HepG2 (cell line): ENCODE data around the gene MITF. TPM values are rescaled to one million over a fixed set of nuclear protein-coding genes. Genes with fewer than 3 reads are reported as not detected.

Experiments
- ATAC-seq: fragments of 200-7000 bp; cut with Tn5 transposase; 3 replicates; pipeline ENCODE4 v1.9.1; 2020; ENCODE audit warnings: mild to moderate bottlenecking, moderate library complexity
- BruUV-seq: library from RNA; stranded (reverse); fragments of 400-500 nt; replicated peaks from 2 replicates; lab custom pipeline; 2021; lab: Mats Ljungman, UMichigan
- CTCF ChIA-PET: fragments of 300-600 bp; formaldehyde crosslinking; extraction: SDS; loops from one replicate; lab custom pipeline; 2021; ENCODE audit warnings: low total read pairs, inconsistent platforms, low intra/inter-chr PET ratio; lab: Yijun Ruan, JAX
- POLR2A ChIA-PET: fragments of 350-600 bp; sonication (Branson Sonifier 250); formaldehyde crosslinking; loops from one replicate; lab custom pipeline; 2020; ENCODE audit warnings: antibody characterized with exemption, inconsistent platforms; lab: Yijun Ruan, JAX
- DNase-seq: peaks from one replicate; pipeline ENCODE4 v3.0.0-alpha.2; 2015; ENCODE audit warnings: low spot score
- FAIRE-seq: peaks from 3 replicates; lab custom pipeline; 2011; peaks lifted over from hg19 to GRCh38; lab: Jason Lieb, UNC
- H2AFZ ChIP-seq: one replicate; pipeline ENCODE4 v1.6.1; 2011; ENCODE audit warnings: low read length, inconsistent platforms
- H3K27ac ChIP-seq: fragments of 300-600 bp; 3 replicates; pipeline ENCODE4 v1.8.0; 2011; ENCODE audit warnings: mixed run types, mild to moderate bottlenecking, mixed read lengths, low read length, inconsistent platforms; ENCODE audit not compliant: insufficient read depth; ENCODE audit errors: extremely low read length
- H3K27me3 ChIP-seq, 2 experiments: fragments of 200-600 bp in 1 of 2; 2 replicates in 1 of 2; 3 replicates in 1 of 2; pipeline versions ENCODE4 v1.6.0 to v1.8.0; 2011; ENCODE audit warnings: low read length in 2 of 2, mild to moderate bottlenecking in 2 of 2, moderate library complexity in 2 of 2, inconsistent platforms in 1 of 2; ENCODE audit not compliant: insufficient read depth in 2 of 2, control insufficient read depth in 1 of 2
- H3K36me3 ChIP-seq, 2 experiments: fragments of 200-600 bp in 1 of 2; replicated peaks in 1 of 2; 2 replicates in 1 of 2; 3 replicates in 1 of 2; pipeline versions ENCODE4 v1.5.1 to v1.8.0; 2011; ENCODE audit warnings: low read length in 2 of 2, inconsistent platforms in 1 of 2; ENCODE audit not compliant: insufficient read depth in 2 of 2, control insufficient read depth in 1 of 2
- H3K4me1 ChIP-seq: 2 replicates; pipeline ENCODE4 v1.5.1; 2012; ENCODE audit warnings: low read length, inconsistent platforms; ENCODE audit not compliant: insufficient read depth
- H3K4me2 ChIP-seq: 2 replicates; pipeline ENCODE4 v1.6.0; 2011; ENCODE audit warnings: low read depth, low read length, inconsistent platforms
- H3K4me3 ChIP-seq, 3 experiments: fragments of 200-600 bp in 1 of 3; sonication (generic), shearing (Covaris generic) in 1 of 3; replicated peaks in 1 of 3; 2 replicates each; pipeline ENCODE4 v1.5.1; 2011 to 2016; ENCODE audit warnings: low read length in 3 of 3, inconsistent platforms in 2 of 3, low read depth in 2 of 3, mild to moderate bottlenecking in 2 of 3, control low read depth in 1 of 3, mixed read lengths in 1 of 3; ENCODE audit not compliant: insufficient read depth in 1 of 3
- H3K79me2 ChIP-seq: one replicate; pipeline ENCODE4 v1.6.1; 2011; ENCODE audit warnings: low read length, inconsistent platforms; ENCODE audit not compliant: insufficient read depth
- H3K9ac ChIP-seq: 2 replicates; pipeline ENCODE4 v1.6.0; 2011; ENCODE audit warnings: mild to moderate bottlenecking, low read depth, low read length, inconsistent platforms; ENCODE audit not compliant: insufficient read depth
- H3K9me3 ChIP-seq: 2 replicates; pipeline ENCODE4 v1.5.1; 2012; ENCODE audit warnings: mild to moderate bottlenecking, low read length
- H4K20me1 ChIP-seq: 2 replicates; pipeline ENCODE4 v1.6.0; 2011; ENCODE audit warnings: inconsistent platforms, mild to moderate bottlenecking, low read length, moderate library complexity; ENCODE audit not compliant: insufficient read depth
- AGO1 ChIP-seq: fragments of 200-400 bp; formaldehyde crosslinking; IDR thresholded peaks from 2 replicates; pipeline ENCODE4 v1.6.1; 2017; ENCODE audit warnings: mild to moderate bottlenecking, low read depth, low read length, moderate library complexity; ENCODE audit not compliant: poor library complexity, severe bottlenecking
- ATM ChIP-seq: fragments of 450-650 bp; IDR thresholded peaks from 2 replicates; pipeline ENCODE4 v1.7.1; 2017; ENCODE audit warnings: mild to moderate bottlenecking, borderline replicate concordance
- BCL3 ChIP-seq: sonication (generic); formaldehyde crosslinking; IDR thresholded peaks from 2 replicates; pipeline ENCODE4 v1.5.1; 2020; ENCODE audit warnings: mild to moderate bottlenecking, missing genetic modification reagents, moderate library complexity
- FOXP1 ChIP-seq, 2 experiments: fragments of 450-650 bp in 1 of 2; IDR thresholded peaks; 2 replicates each; pipeline ENCODE4 v1.6.1; 2017 to 2018; ENCODE audit warnings: antibody characterized with exemption in 1 of 2
- HHEX ChIP-seq: IDR thresholded peaks from 2 replicates; pipeline ENCODE4 v1.6.1; 2016; ENCODE audit warnings: control low read depth
- HMGA1 ChIP-seq: sonication (generic); formaldehyde crosslinking; conservative IDR thresholded peaks from 2 replicates; pipeline ENCODE4 v1.4.0; 2020; ENCODE audit warnings: missing genetic modification reagents
- HNF4A ChIP-seq: sonication (generic); formaldehyde crosslinking; IDR thresholded peaks from 2 replicates; pipeline ENCODE4 v1.4.0; 2020; ENCODE audit warnings: missing genetic modification reagents
- MAF1 ChIP-seq: sonication (generic); formaldehyde crosslinking; IDR thresholded peaks from 2 replicates; pipeline ENCODE4 v1.5.0; 2020; ENCODE audit warnings: missing genetic modification reagents, borderline replicate concordance
- MIER3 ChIP-seq: IDR thresholded peaks from 2 replicates; pipeline ENCODE4 v1.6.1; 2016; ENCODE audit warnings: missing compliant biosample characterization, borderline replicate concordance
- PCBP2 ChIP-seq: fragments of 200-400 bp; formaldehyde crosslinking; optimal IDR thresholded peaks from 2 replicates; pipeline ENCODE3; 2018; ENCODE audit warnings: low read length, low read depth; ENCODE audit not compliant: poor library complexity, severe bottlenecking
- RARA ChIP-seq: IDR thresholded peaks from 2 replicates; pipeline ENCODE4 v1.6.1; 2016; ENCODE audit warnings: missing genetic modification reagents, missing compliant biosample characterization
- RBAK ChIP-seq: sonication (generic); formaldehyde crosslinking; IDR thresholded peaks from 2 replicates; pipeline ENCODE4 v1.5.1; 2020; ENCODE audit warnings: mild to moderate bottlenecking, missing genetic modification reagents
- ZBTB7B ChIP-seq: sonication (generic); formaldehyde crosslinking; IDR thresholded peaks from 2 replicates; pipeline ENCODE4 v1.4.0; 2020; ENCODE audit warnings: missing genetic modification reagents
- ZNF121 ChIP-seq: sonication (generic); formaldehyde crosslinking; IDR thresholded peaks from 2 replicates; pipeline ENCODE4 v1.5.0; 2020; ENCODE audit warnings: mild to moderate bottlenecking, missing genetic modification reagents
- ZNF253 ChIP-seq: sonication (generic); formaldehyde crosslinking; IDR thresholded peaks from 2 replicates; pipeline ENCODE4 v1.8.0; 2022; ENCODE audit warnings: mild to moderate bottlenecking, missing genetic modification reagents, borderline replicate concordance
- ZNF329 ChIP-seq: sonication (generic); formaldehyde crosslinking; IDR thresholded peaks from 2 replicates; pipeline ENCODE4 v1.9.0; 2021; ENCODE audit warnings: low read depth, mild to moderate bottlenecking, missing genetic modification reagents
- ZNF414 ChIP-seq: sonication (generic); formaldehyde crosslinking; IDR thresholded peaks from 2 replicates; pipeline ENCODE4 v1.5.0; 2020; ENCODE audit warnings: missing genetic modification reagents
- ZNF446 ChIP-seq: sonication (generic); formaldehyde crosslinking; IDR thresholded peaks from 2 replicates; pipeline ENCODE4 v1.5.0; 2020; ENCODE audit warnings: mild to moderate bottlenecking, missing genetic modification reagents
- ZNF670 ChIP-seq: sonication (generic); formaldehyde crosslinking; IDR thresholded peaks from 2 replicates; pipeline ENCODE4 v1.8.0; 2022; ENCODE audit warnings: mild to moderate bottlenecking, missing genetic modification reagents, borderline replicate concordance
- ZNF75D ChIP-seq: sonication (generic); formaldehyde crosslinking; IDR thresholded peaks from 2 replicates; pipeline ENCODE4 v1.8.1; 2023; ENCODE audit warnings: missing genetic modification reagents, mild to moderate bottlenecking, borderline replicate concordance
- WGBS: methylation state at CpG from one replicate; pipeline ENCODE4 v1.1.6; 2017; ENCODE audit warnings: low lambda C conversion rate; 5-methylcytosine and 5-hydroxymethylcytosine counted together
- in situ Hi-C: cut with HindIII; loops from 2 replicates; pipeline ENCODE4 v1.10.0; 2017; ENCODE audit warnings: low pct_unique_long_range_greater_than_20kb; ENCODE audit not compliant: extremely low pct_ligation_motif_present
- intact Hi-C: fragments of 100-400 bp; cut with micrococcal nuclease; formaldehyde crosslinking; loops from one replicate; pipeline ENCODE4 v1.10.0; 2022; ENCODE audit not compliant: unreplicated experiment
- polyA plus RNA-seq, 8 experiments: library from polyadenylated mRNA; depleted of rRNA in 3 of 8; stranded (reverse) in 7 of 8; unstranded in 1 of 8; fragments of >200 nt; fragmentation: Illumina TruSeq in 4 of 8; extraction: Trizol in 4 of 8; gene quantifications; 2 replicates each; pipeline versions ENCODE4 v1.2.1 to v1.2.3, GENCODE V29; 2011 to 2016; ENCODE audit warnings: low read depth in 4 of 8, missing spikeins in 1 of 8, mixed read lengths in 1 of 8; ENCODE audit not compliant: insufficient read depth in 1 of 8
- total RNA-seq, 5 experiments: library from RNA; depleted of rRNA; stranded (reverse); fragments of >200 nt; fragmentation: Illumina TruSeq; extraction: Trizol; gene quantifications; 2 replicates each; pipeline ENCODE4 v1.2.3, GENCODE V29; 2016; ENCODE audit warnings: low read depth in 1 of 5

Gene MITF
- total and polyA plus RNA-seq, 2 of the 13 experiments (the other 11 are each of a cell fraction or from before 2014, with no cell fraction given) = 0.12 to 0.38 TPM

GRCh38 chr3:69901802-69902201, 162.5 kb downstream of the MITF start:
- H3K9ac ChIP-seq = no peak overlapping the region
- H3K27me3 ChIP-seq = no peaks in the 10 kb centered on the region
- H2AFZ ChIP-seq = no peak overlapping the region
- in situ Hi-C loops (no loop called here), intact Hi-C loops (no loop called here)
- 100% methylated on average over 1 of the region's 1 CpG for WGBS
- H3K4me1 ChIP-seq = no peaks in the 10 kb centered on the region
- H3K36me3 ChIP-seq = no peaks in the 10 kb centered on the region
- H3K79me2 ChIP-seq = no peaks in the 10 kb centered on the region
- no peak for ATAC-seq
- no peak for DNase-seq
- FAIRE-seq = no peak
- no peaks in the 10 kb centered on the region for H3K9me3 ChIP-seq
- TF ChIP-seq MIER3 (no peak), MAF1 (CRISPR knock-in tag) (no peak), ZNF414 (CRISPR knock-in tag) (no peak), HHEX (CRISPR knock-in tag) (no peak), ZNF446 (no peak), RBAK (CRISPR knock-in tag) (no peak), ZNF253 (no peak)
- ChIA-PET CTCF (no interaction called here), POLR2A (no interaction called here)
- no peak overlapping the region for H3K27ac ChIP-seq
- no peaks in the 10 kb centered on the region for H4K20me1 ChIP-seq
- no peak overlapping the region for H3K4me2 ChIP-seq
- H3K4me3 ChIP-seq = no peak overlapping the region
- BruUV-seq = no TSS peak

- no peak overlapping the region for H3K4me3 ChIP-seq
- FAIRE-seq (no peak), ATAC-seq (no peak), DNase-seq (no peak)
- no peaks in the 10 kb centered on the region for H3K9me3 ChIP-seq
- H3K4me2 ChIP-seq = no peak overlapping the region
- no peaks in the 10 kb centered on the region for H3K36me3 ChIP-seq
- in situ Hi-C loops = no loop called here
- H4K20me1 ChIP-seq = no peaks in the 10 kb centered on the region
- intact Hi-C loops = no loop called here
- ChIA-PET POLR2A (no interaction called here), CTCF (no interaction called here)
- H3K9ac ChIP-seq = no peak overlapping the region
- no peaks in the 10 kb centered on the region for H3K4me1 ChIP-seq
- WGBS = 0% methylated on average over 1 of the region's 1 CpG
- no peak overlapping the region for H3K27ac ChIP-seq
- H3K79me2 ChIP-seq = no peaks in the 10 kb centered on the region
- no peaks in the 10 kb centered on the region for H3K27me3 ChIP-seq
- BruUV-seq = no TSS peak
- H2AFZ ChIP-seq = no peak overlapping the region
- no peak for TF ChIP-seq ZNF329 (CRISPR knock-in tag)
- no peak for TF ChIP-seq RARA
- TF ChIP-seq ATM = no peak
- no peak for TF ChIP-seq FOXP1 (IDR thresholded peaks at IDR 0.05)
- TF ChIP-seq FOXP1 (CRISPR knock-in tag; IDR thresholded peaks at IDR 0.05) = no peak
- no peak for TF ChIP-seq ZNF75D (CRISPR knock-in tag)
- no peak for TF ChIP-seq HNF4A (CRISPR knock-in tag)
- no peak for TF ChIP-seq ZNF670 (CRISPR knock-in tag)
- TF ChIP-seq ZBTB7B (CRISPR knock-in tag) = no peak
- no peak for TF ChIP-seq ZNF121
- no peak for TF ChIP-seq PCBP2
- no peak for TF ChIP-seq BCL3
- TF ChIP-seq HMGA1 = no peak
- no peak for TF ChIP-seq AGO1
Measured at GRCh38 chr3:69902386-69902785, 163.1 kb downstream of the MITF start.
